ENCODE results near the gene LPP. TPM values are rescaled to one million over a fixed set of nuclear protein-coding genes. Genes with fewer than 3 reads are reported as not detected.

Gene LPP
- total RNA-seq, 1 experiment from 2014 or later = 20.4 TPM

GRCh38 chr3:188259191-188259590 is 105.2 kb downstream of the LPP start:
- Histone ChIP-seq H3K9me3 (ENCODE audit: low read length) (no peaks in the 10 kb centered on the region), H4K20me1 (ENCODE audit: low read length) (no peaks in the 10 kb centered on the region), H3K9me2 (replicated peaks; ENCODE audit: low read length) (no peaks in the 10 kb centered on the region), H3K36me3 (ENCODE audit: low read depth, low read length) (no peaks in the 10 kb centered on the region), H3K4me2 (ENCODE audit: low read length) (no peak overlapping the region), H3K27ac (ENCODE audit: low read length) (no peak overlapping the region), H2AFZ (ENCODE audit: low read length) (no peak overlapping the region), H3K4me1 (ENCODE audit: insufficient read depth, low read length) (peaks cover 53% of the 10 kb centered on the region), H3K79me2 (ENCODE audit: low read length) (peaks cover 24% of the 10 kb centered on the region), H3K9ac (ENCODE audit: low read length) (no peak overlapping the region), H3F3A (ENCODE audit: low read length, unreplicated experiment) (peaks cover 4% of the 10 kb centered on the region), H3K4me3 (ENCODE audit: low read length) (no peak overlapping the region), H3K27me3 (ENCODE audit: low read length) (no peaks in the 10 kb centered on the region)
- intact Hi-C loops (cut with micrococcal nuclease) = no loop called here
- no peak for DNase-seq
- POLR2A ChIA-PET (ENCODE audit: unreplicated experiment) = no interaction called here
- TF ChIP-seq CTCF (conservative IDR thresholded peaks at IDR 0.05; ENCODE audit: low read depth, low read length) = no peak
- no peak for TF ChIP-seq EZH2 (IDR thresholded peaks at IDR 0.05; ENCODE audit: low read length, unreplicated experiment)
- no peak for TF ChIP-seq EZH2phosphoT487 (IDR thresholded peaks at IDR 0.05; ENCODE audit: borderline replicate concordance, low read length)
- CTCF ChIA-PET = no interaction called here
- BruUV-seq (replicated peaks) = no TSS peak
- ATAC-seq = no peak

GRCh38 chr3:188259596-188259995 is 105.6 kb downstream of the LPP start:
- CTCF ChIA-PET = no interaction called here
- no peak overlapping the region for H3K27ac ChIP-seq (ENCODE audit: low read length)
- no peaks in the 10 kb centered on the region for H4K20me1 ChIP-seq (ENCODE audit: low read length)
- DNase-seq (no peak), ATAC-seq (no peak)
- intact Hi-C loops (cut with micrococcal nuclease) = no loop called here
- BruUV-seq (replicated peaks) = no TSS peak
- H3K79me2 ChIP-seq (ENCODE audit: low read length) = peaks cover 27% of the 10 kb centered on the region
- peaks cover 57% of the 10 kb centered on the region for H3K4me1 ChIP-seq (ENCODE audit: insufficient read depth, low read length)
- H3K9me2 ChIP-seq (replicated peaks; ENCODE audit: low read length) = no peaks in the 10 kb centered on the region
- no peaks in the 10 kb centered on the region for H3K9me3 ChIP-seq (ENCODE audit: low read length)
- no peak overlapping the region for H3K4me2 ChIP-seq (ENCODE audit: low read length)
- no peak for TF ChIP-seq EZH2phosphoT487 (IDR thresholded peaks at IDR 0.05; ENCODE audit: borderline replicate concordance, low read length)
- TF ChIP-seq CTCF (conservative IDR thresholded peaks at IDR 0.05; ENCODE audit: low read depth, low read length) = no peak
- TF ChIP-seq EZH2 (IDR thresholded peaks at IDR 0.05; ENCODE audit: low read length, unreplicated experiment) = no peak
- POLR2A ChIA-PET (ENCODE audit: unreplicated experiment) = no interaction called here
- H2AFZ ChIP-seq (ENCODE audit: low read length) = no peak overlapping the region
- peaks cover 4% of the 10 kb centered on the region for H3F3A ChIP-seq (ENCODE audit: low read length, unreplicated experiment)
- H3K9ac ChIP-seq (ENCODE audit: low read length) = no peak overlapping the region
- no peaks in the 10 kb centered on the region for H3K27me3 ChIP-seq (ENCODE audit: low read length)
- H3K4me3 ChIP-seq (ENCODE audit: low read length) = no peak overlapping the region
- no peaks in the 10 kb centered on the region for H3K36me3 ChIP-seq (ENCODE audit: low read depth, low read length)

- Histone ChIP-seq H3K9ac (ENCODE audit: low read length) (peak overlapping the region; percentile 16; the same call in 1 of the 2 replicates), H3F3A (ENCODE audit: low read length, unreplicated experiment) (peaks cover 4% of the 10 kb centered on the region), H3K79me2 (ENCODE audit: low read length) (peaks cover 34% of the 10 kb centered on the region), H3K27ac (ENCODE audit: low read length) (peak overlapping the region; percentile 66), H3K4me1 (ENCODE audit: insufficient read depth, low read length) (peaks cover 71% of the 10 kb centered on the region), H3K27me3 (ENCODE audit: low read length) (no peaks in the 10 kb centered on the region), H4K20me1 (ENCODE audit: low read length) (no peaks in the 10 kb centered on the region), H3K9me3 (ENCODE audit: low read length) (no peaks in the 10 kb centered on the region), H3K36me3 (ENCODE audit: low read depth, low read length) (no peaks in the 10 kb centered on the region), H3K4me3 (ENCODE audit: low read length) (peak overlapping the region; percentile 23; the same call in 1 of the 2 replicates), H3K4me2 (ENCODE audit: low read length) (peak overlapping the region; percentile 55), H3K9me2 (replicated peaks; ENCODE audit: low read length) (no peaks in the 10 kb centered on the region), H2AFZ (ENCODE audit: low read length) (no peak overlapping the region)
- ChIA-PET CTCF (no interaction called here), POLR2A (ENCODE audit: unreplicated experiment) (interaction anchor here (1.0 kb wide), 1 partner anchor 516 kb away, joined by 3 read pairs; the partner anchor contains the start of gene BCL6)
- TF ChIP-seq EZH2 (IDR thresholded peaks at IDR 0.05; ENCODE audit: low read length, unreplicated experiment) (no peak), CTCF (conservative IDR thresholded peaks at IDR 0.05; ENCODE audit: low read depth, low read length) (no peak)
- no TSS peak for BruUV-seq (replicated peaks)
- intact Hi-C loops (cut with micrococcal nuclease) = loop anchor here (10.0 kb wide), 1 partner anchor 346 kb away; no protein-coding TSS in a partner anchor
- peak; percentile 51 for DNase-seq
- ATAC-seq = no peak
These were observed 107.1 kb downstream of the LPP start for GRCh38 chr3:188261011-188261410.

Data from PC-3 (cell line).